ENCODE results near the gene PIP4K2C. TPM values are rescaled to one million over a fixed set of nuclear protein-coding genes. Genes with fewer than 3 reads are reported as not detected.

PIP4K2C gene
- total RNA-seq, 2 experiments from 2014 or later = 14.5 to 15.9 TPM

- no TSS peak for BruUV-seq (replicated peaks)
Observed at GRCh38 chr12:57624441-57625220, 33.6 kb downstream of the PIP4K2C start.

GRCh38 chr12:57625261-57626032 lies 34.5 kb downstream of the PIP4K2C start:
- H4K20me1 ChIP-seq (ENCODE audit: insufficient read depth, low read length) = no peaks in the 10 kb centered on the region
- H2AFZ ChIP-seq (ENCODE audit: low read length) = no peak overlapping the region
- no peak overlapping the region for H3K4me3 ChIP-seq (ENCODE audit: low read depth, low read length, poor library complexity, severe bottlenecking)
- ChIA-PET POLR2A (interaction anchor here (0.6 kb wide), 1 partner anchor 37 kb away, joined by 3 read pairs; no protein-coding TSS in a partner anchor), CTCF (ENCODE audit: unreplicated experiment) (no interaction called here)
- TF ChIP-seq, protein P1, sequence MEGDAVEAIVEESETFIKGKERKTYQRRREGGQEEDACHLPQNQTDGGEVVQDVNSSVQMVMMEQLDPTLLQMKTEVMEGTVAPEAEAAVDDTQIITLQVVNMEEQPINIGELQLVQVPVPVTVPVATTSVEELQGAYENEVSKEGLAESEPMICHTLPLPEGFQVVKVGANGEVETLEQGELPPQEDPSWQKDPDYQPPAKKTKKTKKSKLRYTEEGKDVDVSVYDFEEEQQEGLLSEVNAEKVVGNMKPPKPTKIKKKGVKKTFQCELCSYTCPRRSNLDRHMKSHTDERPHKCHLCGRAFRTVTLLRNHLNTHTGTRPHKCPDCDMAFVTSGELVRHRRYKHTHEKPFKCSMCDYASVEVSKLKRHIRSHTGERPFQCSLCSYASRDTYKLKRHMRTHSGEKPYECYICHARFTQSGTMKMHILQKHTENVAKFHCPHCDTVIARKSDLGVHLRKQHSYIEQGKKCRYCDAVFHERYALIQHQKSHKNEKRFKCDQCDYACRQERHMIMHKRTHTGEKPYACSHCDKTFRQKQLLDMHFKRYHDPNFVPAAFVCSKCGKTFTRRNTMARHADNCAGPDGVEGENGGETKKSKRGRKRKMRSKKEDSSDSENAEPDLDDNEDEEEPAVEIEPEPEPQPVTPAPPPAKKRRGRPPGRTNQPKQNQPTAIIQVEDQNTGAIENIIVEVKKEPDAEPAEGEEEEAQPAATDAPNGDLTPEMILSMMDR (conservative IDR thresholded peaks at IDR 0.05; ENCODE audit: low read length) = no peak
- no peak for TF ChIP-seq EZH2phosphoT487 (IDR thresholded peaks at IDR 0.05; ENCODE audit: borderline replicate concordance, low read depth, low read length)
- H3K79me2 ChIP-seq (ENCODE audit: insufficient read depth, low read depth, low read length) = no peaks in the 10 kb centered on the region
- intact Hi-C loops (cut with micrococcal nuclease; ENCODE audit: unreplicated experiment) = no loop called here
- no peak for DNase-seq (ENCODE audit: low spot score)
- H3K4me2 ChIP-seq (ENCODE audit: low read length) = no peak overlapping the region
- BruUV-seq (replicated peaks) = no TSS peak
- H3K27ac ChIP-seq (ENCODE audit: low read depth, low read length, poor library complexity, severe bottlenecking) = no peak overlapping the region
- no peaks in the 10 kb centered on the region for H3K4me1 ChIP-seq (ENCODE audit: insufficient read depth, low read length, poor library complexity, severe bottlenecking)
- H3K9me2 ChIP-seq (ENCODE audit: insufficient read depth, low read length) = no peaks in the 10 kb centered on the region
- no peaks in the 10 kb centered on the region for H3K9me3 ChIP-seq (ENCODE audit: low read length)
- no peaks in the 10 kb centered on the region for H3K36me3 ChIP-seq (ENCODE audit: insufficient read depth, low read length)

More at GRCh38 chr12:57624441-57625220, 33.6 kb downstream of the PIP4K2C start:
- Histone ChIP-seq H3K36me3 (ENCODE audit: insufficient read depth, low read length) (no peaks in the 10 kb centered on the region), H3K4me1 (ENCODE audit: insufficient read depth, low read length, poor library complexity, severe bottlenecking) (no peaks in the 10 kb centered on the region), H3K4me3 (ENCODE audit: low read depth, low read length, poor library complexity, severe bottlenecking) (no peak overlapping the region), H3K4me2 (ENCODE audit: low read length) (no peak overlapping the region), H3K27ac (ENCODE audit: low read depth, low read length, poor library complexity, severe bottlenecking) (no peak overlapping the region), H3K9me3 (ENCODE audit: low read length) (no peaks in the 10 kb centered on the region), H3K79me2 (ENCODE audit: insufficient read depth, low read depth, low read length) (no peaks in the 10 kb centered on the region), H4K20me1 (ENCODE audit: insufficient read depth, low read length) (no peaks in the 10 kb centered on the region), H2AFZ (ENCODE audit: low read length) (no peak overlapping the region), H3K9me2 (ENCODE audit: insufficient read depth, low read length) (no peaks in the 10 kb centered on the region)
- POLR2A ChIA-PET = no interaction called here
- intact Hi-C loops (cut with micrococcal nuclease; ENCODE audit: unreplicated experiment) = no loop called here
- TF ChIP-seq, protein P1 (conservative IDR thresholded peaks at IDR 0.05; ENCODE audit: low read length) = no peak
- no peak for TF ChIP-seq EZH2phosphoT487 (IDR thresholded peaks at IDR 0.05; ENCODE audit: borderline replicate concordance, low read depth, low read length)
- CTCF ChIA-PET (ENCODE audit: unreplicated experiment) = no interaction called here
- no peak for DNase-seq (ENCODE audit: low spot score)

Data from OCI-LY7 (cell line).